Tibial nerve (tissue), 3 donors: ENCODE measurements around the gene OLFM1.

ENCODE experiments used
- POLR2A ChIP-seq, 2 donors: fragments of 450-650 bp; IDR thresholded peaks; one replicate each; pipeline ENCODE4 v1.6.1; 2017; ENCODE audit warnings: antibody characterized with exemption in 2 of 2, mild to moderate bottlenecking in 2 of 2, moderate library complexity in 2 of 2
- TF ChIP-seq, protein P1 (sequence below), 5 experiments: fragments of 200-600 bp in 3 of 5; fragments of 450-650 bp in 2 of 5; sonication (generic) in 3 of 5; IDR thresholded peaks; one replicate each; pipeline ENCODE4 v1.5.1; 2016 to 2019; ENCODE audit warnings: antibody characterized with exemption in 5 of 5, mild to moderate bottlenecking in 3 of 5, moderate library complexity in 2 of 5

DNA sequence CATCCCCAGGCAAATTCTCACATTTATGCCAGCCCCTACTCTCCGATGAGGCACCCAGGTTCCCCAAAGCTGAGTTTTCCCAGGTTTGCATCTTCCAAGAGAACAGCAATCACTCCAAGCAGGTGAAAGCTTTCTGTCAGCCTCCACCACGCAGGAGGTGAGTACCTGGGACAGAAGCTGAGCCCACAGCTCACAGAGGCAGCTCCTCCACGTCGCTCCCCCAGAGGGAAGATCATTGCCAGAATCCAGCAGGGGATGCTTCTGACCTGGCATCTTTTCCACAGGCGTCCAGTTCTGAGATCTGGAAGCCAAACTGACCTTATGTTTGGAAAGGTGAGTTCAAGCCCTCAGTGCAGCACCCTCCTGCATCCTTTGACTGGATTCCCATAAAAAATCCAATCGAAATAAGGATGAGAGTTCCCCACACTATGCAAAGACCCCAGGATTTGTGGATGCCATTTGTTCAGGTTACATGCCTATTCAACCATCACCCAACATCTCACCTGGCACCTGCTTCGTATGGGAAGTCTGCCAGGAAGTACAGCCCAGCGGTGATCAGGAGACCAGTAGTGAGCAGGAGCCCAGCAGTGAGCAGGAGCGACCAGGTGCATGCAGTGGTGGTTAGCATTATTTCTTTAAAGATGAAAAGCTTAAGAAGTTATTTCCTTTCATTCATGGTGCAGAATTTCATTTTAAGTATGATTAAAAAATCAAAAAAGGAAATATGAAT lies 47.4 kb upstream of the OLFM1 start:
- TF ChIP-seq, protein P1, sequence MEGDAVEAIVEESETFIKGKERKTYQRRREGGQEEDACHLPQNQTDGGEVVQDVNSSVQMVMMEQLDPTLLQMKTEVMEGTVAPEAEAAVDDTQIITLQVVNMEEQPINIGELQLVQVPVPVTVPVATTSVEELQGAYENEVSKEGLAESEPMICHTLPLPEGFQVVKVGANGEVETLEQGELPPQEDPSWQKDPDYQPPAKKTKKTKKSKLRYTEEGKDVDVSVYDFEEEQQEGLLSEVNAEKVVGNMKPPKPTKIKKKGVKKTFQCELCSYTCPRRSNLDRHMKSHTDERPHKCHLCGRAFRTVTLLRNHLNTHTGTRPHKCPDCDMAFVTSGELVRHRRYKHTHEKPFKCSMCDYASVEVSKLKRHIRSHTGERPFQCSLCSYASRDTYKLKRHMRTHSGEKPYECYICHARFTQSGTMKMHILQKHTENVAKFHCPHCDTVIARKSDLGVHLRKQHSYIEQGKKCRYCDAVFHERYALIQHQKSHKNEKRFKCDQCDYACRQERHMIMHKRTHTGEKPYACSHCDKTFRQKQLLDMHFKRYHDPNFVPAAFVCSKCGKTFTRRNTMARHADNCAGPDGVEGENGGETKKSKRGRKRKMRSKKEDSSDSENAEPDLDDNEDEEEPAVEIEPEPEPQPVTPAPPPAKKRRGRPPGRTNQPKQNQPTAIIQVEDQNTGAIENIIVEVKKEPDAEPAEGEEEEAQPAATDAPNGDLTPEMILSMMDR (IDR thresholded peaks at IDR 0.05), result no peak
- TF ChIP-seq POLR2A (IDR thresholded peaks at IDR 0.05), result no peak
